ENCODE measurements around the gene ANKDD1B.
"Not testable (repeated sequence)": the region's sequence is repeated elsewhere in the genome, so short reads cannot be mapped to it uniquely, and the experiment has no call there.

ANKDD1B gene

GRCh38 chr5:75601567-75601966, 9.7 kb upstream of the ANKDD1B start:
- H3K4me3 ChIP-seq: no peak overlapping the region
- no peaks in the 10 kb centered on the region for H3K9me3 ChIP-seq
- peaks cover 22 to 34% (median 23%) of the 10 kb centered on the region in 3 donors for H3K36me3 ChIP-seq
- TF ChIP-seq CTCF (IDR thresholded peaks at IDR 0.05): no peak
- H3K27ac ChIP-seq: no peak overlapping the region
- intact Hi-C loops (cut with DNase I; ENCODE audit: low total_unique reads): no loop called here
- no peak for DNase-seq
- no peaks in the 10 kb centered on the region for H3K27me3 ChIP-seq
- no peaks in the 10 kb centered on the region for H3K4me1 ChIP-seq

GRCh38 chr5:75601996-75602395, 9.3 kb upstream of the ANKDD1B start:
- no peaks in the 10 kb centered on the region for H3K27me3 ChIP-seq
- no peak for DNase-seq
- no peak for TF ChIP-seq CTCF (IDR thresholded peaks at IDR 0.05)
- intact Hi-C loops (cut with DNase I; ENCODE audit: low total_unique reads): no loop called here
- H3K4me1 ChIP-seq: no peaks in the 10 kb centered on the region
- H3K9me3 ChIP-seq: no peaks in the 10 kb centered on the region
- H3K36me3 ChIP-seq: peaks cover 21 to 31% (median 22%) of the 10 kb centered on the region in 3 donors
- H3K4me3 ChIP-seq: no peak overlapping the region
- no peak overlapping the region for H3K27ac ChIP-seq

GRCh38 chr5:75603371-75603770, 7.9 kb upstream of the ANKDD1B start:
- Histone ChIP-seq H3K9me3 (no peaks in the 10 kb centered on the region), H3K27me3 (no peaks in the 10 kb centered on the region), H3K27ac (no peak overlapping the region), H3K4me3 (no peak overlapping the region), H3K36me3 (peaks cover 21 to 27% (median 22%) of the 10 kb centered on the region in 3 donors), H3K4me1 (no peaks in the 10 kb centered on the region)
- DNase-seq: no peak
- intact Hi-C loops (cut with DNase I; ENCODE audit: low total_unique reads): no loop called here
- TF ChIP-seq CTCF (IDR thresholded peaks at IDR 0.05): no peak

GRCh38 chr5:75603821-75604220, 7.4 kb upstream of the ANKDD1B start:
- no peak overlapping the region for H3K4me3 ChIP-seq
- H3K27me3 ChIP-seq: no peaks in the 10 kb centered on the region
- DNase-seq: no peak
- no peaks in the 10 kb centered on the region for H3K9me3 ChIP-seq
- intact Hi-C loops (cut with DNase I; ENCODE audit: low total_unique reads): no loop called here
- H3K36me3 ChIP-seq: peaks cover 20 to 27% (median 21%) of the 10 kb centered on the region in 3 donors
- H3K27ac ChIP-seq: no peak overlapping the region
- no peaks in the 10 kb centered on the region for H3K4me1 ChIP-seq
- no peak for TF ChIP-seq CTCF (IDR thresholded peaks at IDR 0.05)

GRCh38 chr5:75607341-75607740, 3.9 kb upstream of the ANKDD1B start:
- DNase-seq; intact Hi-C loops (cut with DNase I; ENCODE audit: low total_unique reads); H3K27ac ChIP-seq; H3K36me3 ChIP-seq; H3K4me3 ChIP-seq; H3K9me3 ChIP-seq; H3K27me3 ChIP-seq: not testable (repeated sequence)
- peaks cover 0 to 15% (median 8%) of the 10 kb centered on the region in 4 donors for H3K4me1 ChIP-seq

- peaks cover 0 to 5% (median 0%) of the 10 kb centered on the region in 3 donors for H3K36me3 ChIP-seq
- H3K4me1 ChIP-seq: peaks cover 0 to 15% (median 8%) of the 10 kb centered on the region in 4 donors
- DNase-seq: no peak
- no peaks in the 10 kb centered on the region for H3K27me3 ChIP-seq
- H3K4me3 ChIP-seq: no peak overlapping the region
- TF ChIP-seq CTCF (IDR thresholded peaks at IDR 0.05): no peak
- no peaks in the 10 kb centered on the region for H3K9me3 ChIP-seq
- H3K27ac ChIP-seq: no peak overlapping the region
- intact Hi-C loops (cut with DNase I; ENCODE audit: low total_unique reads): no loop called here
Observed at GRCh38 chr5:75608870-75609269, 2.4 kb upstream of the ANKDD1B start.
